22Rv1 (cell line): Measurements from ENCODE around the gene GABBR2.

Experiments used
- H3K27ac ChIP-seq: fragments of 450-650 bp; 2 replicates; pipeline ENCODE4 v1.5.1; 2017
- CTCF ChIP-seq: fragments of 450-650 bp; IDR thresholded peaks from 2 replicates; pipeline ENCODE4 v1.5.1; 2017; ENCODE audit warnings: mild to moderate bottlenecking
- ZFX ChIP-seq: fragments of 450-650 bp; IDR thresholded peaks from 2 replicates; pipeline ENCODE4 v1.6.1; 2017; ENCODE audit warnings: antibody characterized with exemption, borderline replicate concordance

Gene GABBR2

GRCh38 chr9:98332405-98332831, 376.3 kb downstream of the GABBR2 start:
- no peak overlapping the region for H3K27ac ChIP-seq
- no peak for TF ChIP-seq ZFX
- TF ChIP-seq CTCF, result no peak

- no peak for TF ChIP-seq ZFX
- no peak for TF ChIP-seq CTCF
- no peak overlapping the region for H3K27ac ChIP-seq
Observed at GRCh38 chr9:98331536-98332259, 377.0 kb downstream of the GABBR2 start.

- H3K27ac ChIP-seq, result no peak overlapping the region
- TF ChIP-seq CTCF, result no peak
Observed at GRCh38 chr9:98330831-98331230, 377.9 kb downstream of the GABBR2 start.

- no peak for TF ChIP-seq CTCF
- TF ChIP-seq ZFX, result no peak
- no peak overlapping the region for H3K27ac ChIP-seq
Observed at GRCh38 chr9:98329904-98330303, 378.8 kb downstream of the GABBR2 start.

GRCh38 chr9:98329281-98329680, 379.5 kb downstream of the GABBR2 start:
- TF ChIP-seq CTCF (no peak), ZFX (no peak)
- no peak overlapping the region for H3K27ac ChIP-seq

GRCh38 chr9:98328770-98329169, 380.0 kb downstream of the GABBR2 start:
- TF ChIP-seq ZFX (no peak), CTCF (no peak)
- H3K27ac ChIP-seq, result no peak overlapping the region

GRCh38 chr9:98328141-98328540, 380.6 kb downstream of the GABBR2 start:
- no peak overlapping the region for H3K27ac ChIP-seq
- TF ChIP-seq CTCF, result no peak
- no peak for TF ChIP-seq ZFX
